GM23338 (cell line): ENCODE results near the gene POU2F3. TPM values are rescaled to one million over a fixed set of nuclear protein-coding genes. Genes with fewer than 3 reads are reported as not detected.

ENCODE experiments used
- ATAC-seq: fragments of 200-7000 bp; cut with Tn5 transposase; 3 replicates; pipeline ENCODE4 v1.9.1; 2020
- DNase-seq: peaks from one replicate; pipeline ENCODE4 v3.0.0-alpha.2; 2015; ENCODE audit warnings: low spot score
- H2AFZ ChIP-seq: fragments of 200-600 bp; sonication (generic); 2 replicates; pipeline ENCODE4 v1.8.0; 2016; ENCODE audit warnings: antibody characterized with exemption, mild to moderate bottlenecking, moderate library complexity
- H3F3A ChIP-seq: fragments of 200-600 bp; sonication (generic); replicated peaks from 2 replicates; pipeline ENCODE4 v1.8.0; 2017; ENCODE audit warnings: antibody characterized with exemption, mixed run types, low read depth
- H3K27ac ChIP-seq: fragments of 200-600 bp; sonication (generic); 2 replicates; pipeline ENCODE4 v1.6.1; 2016; ENCODE audit warnings: low read depth
- H3K27me3 ChIP-seq: fragments of 200-600 bp; sonication (generic); 2 replicates; pipeline ENCODE4 v1.8.0; 2016; ENCODE audit warnings: mild to moderate bottlenecking, mixed run types, moderate library complexity; ENCODE audit not compliant: insufficient read depth
- H3K36me3 ChIP-seq: fragments of 200-600 bp; sonication (generic); 2 replicates; pipeline ENCODE4 v1.8.0; 2016; ENCODE audit warnings: mild to moderate bottlenecking; ENCODE audit not compliant: insufficient read depth
- H3K4me1 ChIP-seq: fragments of 200-600 bp; sonication (generic); 2 replicates; pipeline ENCODE4 v1.8.0; 2016; ENCODE audit warnings: mild to moderate bottlenecking, moderate library complexity; ENCODE audit not compliant: insufficient read depth
- H3K4me2 ChIP-seq: fragments of 200-600 bp; sonication (generic); 2 replicates; pipeline ENCODE4 v1.7.1; 2017; ENCODE audit warnings: mixed run types
- H3K4me3 ChIP-seq: fragments of 200-600 bp; sonication (generic); 2 replicates; pipeline ENCODE4 v1.6.1; 2016; ENCODE audit warnings: mixed run types
- H3K79me2 ChIP-seq: fragments of 200-600 bp; sonication (generic); replicated peaks from 2 replicates; pipeline ENCODE4 v1.8.0; 2017; ENCODE audit warnings: mild to moderate bottlenecking; ENCODE audit not compliant: insufficient read depth
- H3K9me2 ChIP-seq: fragments of 200-600 bp; sonication (generic); 2 replicates; pipeline ENCODE4 v1.8.0; 2017; ENCODE audit not compliant: insufficient read depth
- H4K20me1 ChIP-seq: fragments of 200-600 bp; sonication (generic); replicated peaks from 2 replicates; pipeline ENCODE4 v1.8.0; 2017; ENCODE audit warnings: mild to moderate bottlenecking; ENCODE audit not compliant: insufficient read depth
- H3K27ac Mint-ChIP-seq: 2 replicates; pipeline ENCODE4 v1.8.0; 2020; ENCODE audit warnings: inconsistent platforms, mild to moderate bottlenecking, moderate library complexity, mixed read lengths
- H3K27me3 Mint-ChIP-seq: 3 replicates; pipeline ENCODE4 v1.8.0; 2022; ENCODE audit warnings: low read depth, mild to moderate bottlenecking, moderate library complexity, mixed read lengths, inconsistent platforms; ENCODE audit not compliant: insufficient read depth, poor library complexity
- H3K36me3 Mint-ChIP-seq: 3 replicates; pipeline ENCODE4 v1.8.0; 2021; ENCODE audit warnings: low read depth, mild to moderate bottlenecking, inconsistent platforms, moderate library complexity, mixed read lengths
- H3K4me1 Mint-ChIP-seq: 3 replicates; pipeline ENCODE4 v1.8.0; 2020; ENCODE audit warnings: mild to moderate bottlenecking, inconsistent platforms, mixed read lengths
- H3K4me3 Mint-ChIP-seq: 3 replicates; pipeline ENCODE4 v1.8.0; 2021; ENCODE audit warnings: moderate library complexity, mild to moderate bottlenecking, inconsistent platforms, mixed read lengths
- H3K9me3 Mint-ChIP-seq: 3 replicates; pipeline ENCODE4 v1.8.0; 2020; ENCODE audit warnings: moderate library complexity, mild to moderate bottlenecking, inconsistent platforms, mixed read lengths
- CREB1 ChIP-seq: fragments of 250-450 bp; sonication (Bioruptor Pico); IDR thresholded peaks from 2 replicates; pipeline ENCODE4 v1.5.0; 2020; ENCODE audit warnings: low read depth, mild to moderate bottlenecking, moderate library complexity
- CTCF ChIP-seq, 2 experiments: fragments of 200-600 bp in 1 of 2; sonication (generic) in 1 of 2; conservative IDR thresholded peaks; 2 replicates each; pipeline versions ENCODE4 v1.5.1 to v1.6.1; 2016 to 2017; ENCODE audit warnings: antibody characterized with exemption in 2 of 2, low read depth in 2 of 2, mild to moderate bottlenecking in 2 of 2, moderate library complexity in 1 of 2
- ETS1 ChIP-seq: IDR thresholded peaks from 2 replicates; pipeline ENCODE4 v1.6.1; 2016; ENCODE audit warnings: antibody characterized with exemption
- EZH2 ChIP-seq: fragments of 200-600 bp; sonication (generic); IDR thresholded peaks from one replicate; pipeline ENCODE4 v1.8.0; 2017; ENCODE audit warnings: antibody characterized with exemption, mild to moderate bottlenecking, low read depth; ENCODE audit not compliant: unreplicated experiment
- EZH2phosphoT487 ChIP-seq: fragments of 200-600 bp; sonication (generic); IDR thresholded peaks from one replicate; pipeline ENCODE4 v1.8.1; 2018; ENCODE audit warnings: antibody characterized with exemption; ENCODE audit not compliant: unreplicated experiment
- JUNB ChIP-seq: IDR thresholded peaks from one replicate; pipeline ENCODE4 v1.6.1; 2016; ENCODE audit warnings: antibody characterized with exemption; ENCODE audit not compliant: unreplicated experiment
- POLR2AphosphoS5 ChIP-seq: IDR thresholded peaks from 2 replicates; pipeline ENCODE4 v1.6.1; 2016; ENCODE audit warnings: antibody characterized with exemption, low read depth
- STAT1 ChIP-seq: IDR thresholded peaks from one replicate; pipeline ENCODE4 v1.6.1; 2016; ENCODE audit warnings: antibody characterized with exemption; ENCODE audit not compliant: unreplicated experiment
- ZNF331 ChIP-seq: fragments of 250-450 bp; sonication (Bioruptor Pico); IDR thresholded peaks from 2 replicates; pipeline ENCODE4 v1.5.0; 2020; ENCODE audit warnings: low read depth, mild to moderate bottlenecking, moderate library complexity
- polyA plus RNA-seq: library from polyadenylated mRNA; unstranded; fragments of >200 nt; fragmentation: Nextera tagmentation; extraction: Ambion mirVana; gene quantifications from 2 replicates; pipeline ENCODE4 v1.2.1, GENCODE V29; 2016
- total RNA-seq: library from RNA; depleted of rRNA; stranded (reverse); fragments of >200 nt; shearing (Covaris generic); gene quantifications from 2 replicates; pipeline ENCODE4 v1.2.3, GENCODE V29; 2014
- TF ChIP-seq, protein P1 (sequence below): IDR thresholded peaks from one replicate; pipeline ENCODE4 v1.6.1; 2018; ENCODE audit warnings: antibody characterized with exemption; ENCODE audit not compliant: unreplicated experiment

Gene POU2F3
- total and polyA plus RNA-seq, 2 experiments from 2014 or later, result 0.45 to 0.79 TPM

- no peak for DNase-seq
- Histone ChIP-seq H3F3A (no peaks in the 10 kb centered on the region), H3K27ac (no peak overlapping the region), H2AFZ (peak overlapping the region; percentile 91), H4K20me1 (no peaks in the 10 kb centered on the region), H3K27me3 (no peaks in the 10 kb centered on the region), H3K4me1 (peaks cover 4% of the 10 kb centered on the region), H3K79me2 (no peaks in the 10 kb centered on the region), H3K4me2 (no peak overlapping the region), H3K9me2 (no peaks in the 10 kb centered on the region), H3K36me3 (no peaks in the 10 kb centered on the region), H3K4me3 (no peak overlapping the region)
- H3K27me3 Mint-ChIP-seq, result no peaks in the 10 kb centered on the region
- no peak for TF ChIP-seq ZNF331 (CRISPR knock-in tag)
- peak; percentile 55 for ATAC-seq
- H3K9me3 Mint-ChIP-seq, result no peaks in the 10 kb centered on the region
- no peak overlapping the region for H3K27ac Mint-ChIP-seq
- no peaks in the 10 kb centered on the region for H3K36me3 Mint-ChIP-seq
- H3K4me1 Mint-ChIP-seq, result peaks cover 12% of the 10 kb centered on the region
- no peak overlapping the region for H3K4me3 Mint-ChIP-seq
These were observed 49.5 kb downstream of the POU2F3 start for GRCh38 chr11:120289426-120289825.

DNA sequence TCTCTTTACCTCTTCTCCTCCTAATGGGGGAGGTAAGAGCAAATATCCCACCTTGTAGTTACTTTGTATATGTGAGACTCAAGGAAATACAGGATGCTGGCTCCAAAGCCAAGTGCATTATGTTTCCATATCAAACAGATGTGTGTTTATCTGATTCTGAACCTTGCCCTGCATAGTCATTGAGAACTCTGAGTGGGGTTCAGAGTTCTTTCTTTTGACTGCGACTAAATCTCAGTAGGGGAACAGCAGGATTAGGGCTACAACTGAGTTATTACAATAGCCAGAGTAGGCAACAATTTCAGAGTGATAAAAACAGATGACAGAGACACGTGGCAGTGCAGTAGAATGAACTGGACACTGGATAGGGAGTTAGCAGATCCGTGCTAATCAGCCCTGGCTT lies 51.0 kb downstream of the POU2F3 start:
- no peak for ATAC-seq
- Mint-ChIP-seq H3K27me3 (no peaks in the 10 kb centered on the region), H3K27ac (no peak overlapping the region), H3K36me3 (no peaks in the 10 kb centered on the region), H3K4me3 (no peak overlapping the region), H3K9me3 (no peaks in the 10 kb centered on the region), H3K4me1 (peaks cover 12% of the 10 kb centered on the region)
- H3K4me2 ChIP-seq, result no peak overlapping the region
- H3K4me3 ChIP-seq, result no peak overlapping the region
- H3F3A ChIP-seq, result no peaks in the 10 kb centered on the region
- H3K27ac ChIP-seq, result no peak overlapping the region
- H3K4me1 ChIP-seq, result peaks cover 4% of the 10 kb centered on the region; the same call in 1 of the 2 replicates
- DNase-seq, result no peak
- no peak overlapping the region for H2AFZ ChIP-seq
- H3K27me3 ChIP-seq, result no peaks in the 10 kb centered on the region
- no peaks in the 10 kb centered on the region for H3K9me2 ChIP-seq
- no peaks in the 10 kb centered on the region for H3K79me2 ChIP-seq
- H4K20me1 ChIP-seq, result no peaks in the 10 kb centered on the region
- H3K36me3 ChIP-seq, result no peaks in the 10 kb centered on the region
- TF ChIP-seq EZH2 (no peak), CTCF (conservative IDR thresholded peaks at IDR 0.05; ENCODE audit: low read depth in 2 of 2) (no peak), EZH2phosphoT487 (no peak), CREB1 (no peak), POLR2AphosphoS5 (no peak), ETS1 (no peak), ZNF331 (CRISPR knock-in tag) (no peak), STAT1 (no peak), JUNB (no peak)
- TF ChIP-seq, protein P1, sequence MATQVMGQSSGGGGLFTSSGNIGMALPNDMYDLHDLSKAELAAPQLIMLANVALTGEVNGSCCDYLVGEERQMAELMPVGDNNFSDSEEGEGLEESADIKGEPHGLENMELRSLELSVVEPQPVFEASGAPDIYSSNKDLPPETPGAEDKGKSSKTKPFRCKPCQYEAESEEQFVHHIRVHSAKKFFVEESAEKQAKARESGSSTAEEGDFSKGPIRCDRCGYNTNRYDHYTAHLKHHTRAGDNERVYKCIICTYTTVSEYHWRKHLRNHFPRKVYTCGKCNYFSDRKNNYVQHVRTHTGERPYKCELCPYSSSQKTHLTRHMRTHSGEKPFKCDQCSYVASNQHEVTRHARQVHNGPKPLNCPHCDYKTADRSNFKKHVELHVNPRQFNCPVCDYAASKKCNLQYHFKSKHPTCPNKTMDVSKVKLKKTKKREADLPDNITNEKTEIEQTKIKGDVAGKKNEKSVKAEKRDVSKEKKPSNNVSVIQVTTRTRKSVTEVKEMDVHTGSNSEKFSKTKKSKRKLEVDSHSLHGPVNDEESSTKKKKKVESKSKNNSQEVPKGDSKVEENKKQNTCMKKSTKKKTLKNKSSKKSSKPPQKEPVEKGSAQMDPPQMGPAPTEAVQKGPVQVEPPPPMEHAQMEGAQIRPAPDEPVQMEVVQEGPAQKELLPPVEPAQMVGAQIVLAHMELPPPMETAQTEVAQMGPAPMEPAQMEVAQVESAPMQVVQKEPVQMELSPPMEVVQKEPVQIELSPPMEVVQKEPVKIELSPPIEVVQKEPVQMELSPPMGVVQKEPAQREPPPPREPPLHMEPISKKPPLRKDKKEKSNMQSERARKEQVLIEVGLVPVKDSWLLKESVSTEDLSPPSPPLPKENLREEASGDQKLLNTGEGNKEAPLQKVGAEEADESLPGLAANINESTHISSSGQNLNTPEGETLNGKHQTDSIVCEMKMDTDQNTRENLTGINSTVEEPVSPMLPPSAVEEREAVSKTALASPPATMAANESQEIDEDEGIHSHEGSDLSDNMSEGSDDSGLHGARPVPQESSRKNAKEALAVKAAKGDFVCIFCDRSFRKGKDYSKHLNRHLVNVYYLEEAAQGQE, result no peak
